Stimulated activated memory B cell treated with anti-CD40 and anti-IgM and Interleukin-4, amounts not matched to agents 10 μg/mL and 1 μg/mL and 100 μg/mL, for 72 hours (primary cell): ENCODE results near the gene MIA.
"Not testable (repeated sequence)": the region's sequence is repeated elsewhere in the genome, so short reads cannot be mapped to it uniquely, and the experiment has no call there.

Experiments used
- ATAC-seq: fragments of 150-1000 bp; cut with Tn5 transposase; 2 replicates; pipeline ENCODE4 v1.10.0; 2021
- H3K27ac Mint-ChIP-seq: one replicate; pipeline ENCODE4 v1.8.0; 2022; ENCODE audit warnings: mild to moderate bottlenecking, mixed read lengths
- H3K27me3 Mint-ChIP-seq: one replicate; pipeline ENCODE4 v1.8.0; 2022; ENCODE audit warnings: mixed read lengths
- H3K36me3 Mint-ChIP-seq: one replicate; pipeline ENCODE4 v1.8.0; 2022; ENCODE audit warnings: mixed read lengths
- H3K4me1 Mint-ChIP-seq: one replicate; pipeline ENCODE4 v1.8.0; 2022; ENCODE audit warnings: mixed read lengths
- H3K4me3 Mint-ChIP-seq: one replicate; pipeline ENCODE4 v1.8.0; 2022; ENCODE audit warnings: mild to moderate bottlenecking, moderate library complexity, mixed read lengths
- H3K9me3 Mint-ChIP-seq: one replicate; pipeline ENCODE4 v1.8.0; 2022; ENCODE audit warnings: mixed read lengths

Gene MIA

GRCh38 chr19:40803170-40803856 is 28.0 kb downstream of the MIA start:
- Mint-ChIP-seq H3K36me3 (peaks cover 56% of the 10 kb centered on the region), H3K27me3 (no peaks in the 10 kb centered on the region), H3K27ac (peak overlapping the region; percentile 90), H3K4me3 (peak overlapping the region; percentile 76), H3K9me3 (no peaks in the 10 kb centered on the region), H3K4me1 (peaks cover 90% of the 10 kb centered on the region)
- ATAC-seq = no peak

GRCh38 chr19:40803857-40804782 is 28.8 kb downstream of the MIA start:
- Mint-ChIP-seq H3K27me3 (no peaks in the 10 kb centered on the region), H3K36me3 (peaks cover 60% of the 10 kb centered on the region), H3K4me1 (peaks cover 91% of the 10 kb centered on the region), H3K9me3 (no peaks in the 10 kb centered on the region), H3K4me3 (peak overlapping the region; percentile 76), H3K27ac (peak overlapping the region; percentile 90)
- ATAC-seq = peak; percentile 82

- Mint-ChIP-seq H3K36me3 (peaks cover 58% of the 10 kb centered on the region), H3K4me3 (peak overlapping the region; percentile 41), H3K27me3 (no peaks in the 10 kb centered on the region), H3K27ac (peak overlapping the region; percentile 90), H3K9me3 (no peaks in the 10 kb centered on the region), H3K4me1 (peaks cover 92% of the 10 kb centered on the region)
- no peak for ATAC-seq
These were observed 29.5 kb downstream of the MIA start for GRCh38 chr19:40804783-40805242.

- H3K27me3 Mint-ChIP-seq = no peaks in the 10 kb centered on the region
- no peaks in the 10 kb centered on the region for H3K9me3 Mint-ChIP-seq
- peak overlapping the region; percentile 90 for H3K27ac Mint-ChIP-seq
- peaks cover 52% of the 10 kb centered on the region for H3K36me3 Mint-ChIP-seq
- no peak overlapping the region for H3K4me3 Mint-ChIP-seq
- ATAC-seq = no peak
- H3K4me1 Mint-ChIP-seq = peaks cover 92% of the 10 kb centered on the region
These were observed 30.0 kb downstream of the MIA start for GRCh38 chr19:40805258-40805868.

GRCh38 chr19:40806423-40807146 is 31.3 kb downstream of the MIA start:
- Mint-ChIP-seq H3K4me3 (peak overlapping the region; percentile 70), H3K9me3 (no peaks in the 10 kb centered on the region), H3K27me3 (no peaks in the 10 kb centered on the region), H3K27ac (peak overlapping the region; percentile 76), H3K4me1 (peaks cover 92% of the 10 kb centered on the region), H3K36me3 (peaks cover 49% of the 10 kb centered on the region)
- peak; percentile 37 for ATAC-seq

- Mint-ChIP-seq H3K27me3 (no peaks in the 10 kb centered on the region), H3K27ac (peak overlapping the region; percentile 76), H3K9me3 (no peaks in the 10 kb centered on the region), H3K4me3 (peak overlapping the region; percentile 70), H3K36me3 (peaks cover 41% of the 10 kb centered on the region), H3K4me1 (peaks cover 92% of the 10 kb centered on the region)
- ATAC-seq = no peak
These were observed 32.1 kb downstream of the MIA start for GRCh38 chr19:40807147-40808020.

- Mint-ChIP-seq H3K36me3 (peaks cover 39% of the 10 kb centered on the region), H3K9me3 (no peaks in the 10 kb centered on the region), H3K27ac (peak overlapping the region; percentile 76), H3K4me1 (peaks cover 92% of the 10 kb centered on the region), H3K27me3 (no peaks in the 10 kb centered on the region), H3K4me3 (no peak overlapping the region)
- no peak for ATAC-seq
These were observed 32.7 kb downstream of the MIA start for GRCh38 chr19:40808021-40808325.

GRCh38 chr19:40808497-40808896 is 33.2 kb downstream of the MIA start:
- Mint-ChIP-seq H3K4me1 (peaks cover 89% of the 10 kb centered on the region), H3K27me3 (no peaks in the 10 kb centered on the region), H3K4me3 (no peak overlapping the region), H3K36me3 (peaks cover 39% of the 10 kb centered on the region), H3K27ac (peak overlapping the region; percentile 76), H3K9me3 (no peaks in the 10 kb centered on the region)
- no peak for ATAC-seq

GRCh38 chr19:40809358-40810086 is 34.2 kb downstream of the MIA start:
- H3K4me1 Mint-ChIP-seq = peaks cover 79% of the 10 kb centered on the region
- peaks cover 31% of the 10 kb centered on the region for H3K36me3 Mint-ChIP-seq
- ATAC-seq = no peak
- H3K27me3 Mint-ChIP-seq = no peaks in the 10 kb centered on the region
- no peak overlapping the region for H3K4me3 Mint-ChIP-seq
- H3K9me3 Mint-ChIP-seq = no peaks in the 10 kb centered on the region
- H3K27ac Mint-ChIP-seq = no peak overlapping the region

- Mint-ChIP-seq H3K27ac (no peak overlapping the region), H3K9me3 (no peaks in the 10 kb centered on the region), H3K4me1 (peaks cover 72% of the 10 kb centered on the region), H3K36me3 (peaks cover 26% of the 10 kb centered on the region), H3K27me3 (no peaks in the 10 kb centered on the region), H3K4me3 (peak overlapping the region; percentile 16)
- ATAC-seq = no peak
These were observed 34.8 kb downstream of the MIA start for GRCh38 chr19:40810160-40810559.

- H3K4me1 Mint-ChIP-seq = peaks cover 65% of the 10 kb centered on the region
- peaks cover 26% of the 10 kb centered on the region for H3K36me3 Mint-ChIP-seq
- H3K4me3 Mint-ChIP-seq = peak overlapping the region; percentile 96
- peak; percentile 92 for ATAC-seq
- not testable (repeated sequence) for H3K9me3 Mint-ChIP-seq, H3K27me3 Mint-ChIP-seq
- peak overlapping the region; percentile 82 for H3K27ac Mint-ChIP-seq
These were observed 35.5 kb downstream of the MIA start for GRCh38 chr19:40810649-40811408.

GRCh38 chr19:40811478-40812341 is 36.4 kb downstream of the MIA start:
- H3K27me3 Mint-ChIP-seq = no peaks in the 10 kb centered on the region
- H3K4me3 Mint-ChIP-seq = peak overlapping the region; percentile 96
- peaks cover 57% of the 10 kb centered on the region for H3K4me1 Mint-ChIP-seq
- H3K36me3 Mint-ChIP-seq = peaks cover 24% of the 10 kb centered on the region
- no peaks in the 10 kb centered on the region for H3K9me3 Mint-ChIP-seq
- H3K27ac Mint-ChIP-seq = peak overlapping the region; percentile 82
- ATAC-seq = no peak
